Esophagus squamous epithelium (tissue), 5 donors: ENCODE measurements around the gene SUSD6. TPM values are rescaled to one million over a fixed set of nuclear protein-coding genes. Genes with fewer than 3 reads are reported as not detected.

Experiments
- DNase-seq: peaks from one replicate; lab custom pipeline; 2025; lab: John Stamatoyannopoulos, UW
- H3K27ac ChIP-seq, 4 donors: fragments of 200-600 bp; sonication (generic); one replicate each; pipeline ENCODE4 v1.5.1; 2016 to 2019; ENCODE audit warnings: mild to moderate bottlenecking in 1 of 4
- H3K27me3 ChIP-seq, 4 donors: fragments of 200-600 bp; sonication (generic); 1 replicate in 3 of 4; 2 replicates in 1 of 4; pipeline versions ENCODE4 v1.5.1 to v1.6.0; 2017 to 2021; ENCODE audit warnings: antibody characterized with exemption in 1 of 4
- H3K36me3 ChIP-seq, 3 donors: fragments of 200-600 bp; sonication (generic); one replicate each; pipeline ENCODE4 v1.5.1; 2016 to 2019
- H3K4me1 ChIP-seq, 3 donors: fragments of 200-600 bp; sonication (generic); one replicate each; pipeline ENCODE4 v1.5.1; 2017 to 2019
- H3K4me3 ChIP-seq, 4 donors: fragments of 200-600 bp; sonication (generic); 1 replicate in 3 of 4; 2 replicates in 1 of 4; pipeline ENCODE4 v1.5.1; 2016 to 2019; ENCODE audit warnings: mild to moderate bottlenecking in 2 of 4, moderate library complexity in 1 of 4
- H3K9me3 ChIP-seq, 3 donors: fragments of 200-600 bp; sonication (generic); one replicate each; pipeline ENCODE4 v1.5.1; 2016 to 2019
- POLR2A ChIP-seq, 4 donors: fragments of 450-650 bp; IDR thresholded peaks; one replicate each; pipeline ENCODE4 v1.6.1; 2017; ENCODE audit warnings: antibody characterized with exemption in 4 of 4, mild to moderate bottlenecking in 4 of 4, moderate library complexity in 3 of 4
- WGBS, 2 donors: methylation state at CpG; one replicate each; pipeline ENCODE4 v1.1.5; 2018; 5-methylcytosine and 5-hydroxymethylcytosine counted together
- intact Hi-C: fragments of 100-400 bp; cut with DNase I; formaldehyde crosslinking; loops from one replicate; pipeline ENCODE4 v1.15.0; 2022
- total RNA-seq, 4 donors: library from RNA; depleted of rRNA; stranded (reverse); fragments of >200 nt; gene quantifications; one replicate each; pipeline ENCODE4 v1.1.0, GENCODE V29; 2016
- TF ChIP-seq, protein P1 (sequence below), 6 experiments: fragments of 450-650 bp in 4 of 6; fragments of 200-600 bp in 2 of 6; sonication (generic) in 2 of 6; IDR thresholded peaks; one replicate each; pipeline ENCODE4 v1.5.1; 2016 to 2019; ENCODE audit warnings: antibody characterized with exemption in 6 of 6, mild to moderate bottlenecking in 4 of 6, moderate library complexity in 4 of 6
- donor health status: DM: yes; HTN: yes; CAD: no.

Gene SUSD6
- total RNA-seq, 4 donors from 2014 or later = 22.4 to 43.1 (median 27.8) TPM

DNA sequence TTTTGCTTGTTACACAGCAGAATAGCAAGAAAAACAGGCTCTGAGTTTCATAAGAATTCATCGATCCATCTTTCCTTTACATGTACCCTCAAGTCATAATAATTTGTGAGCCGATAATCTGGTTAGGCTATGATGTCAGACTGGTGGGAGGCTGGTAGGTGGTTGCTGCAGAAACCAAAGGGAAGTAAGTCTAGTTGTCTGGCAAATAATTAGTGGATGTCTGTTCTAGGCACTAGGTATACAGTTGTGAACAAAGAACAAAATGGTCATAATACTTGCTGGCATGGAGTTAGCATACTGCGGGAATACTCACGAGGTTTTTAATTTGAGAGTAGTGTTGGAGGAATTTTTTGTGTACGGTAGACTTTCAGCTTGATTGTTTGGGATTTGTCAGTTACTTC lies 8.8 kb downstream of the SUSD6 start:
- intact Hi-C loops = no loop called here
- H3K9me3 ChIP-seq = no peaks in the 10 kb centered on the region
- TF ChIP-seq POLR2A (IDR thresholded peaks at IDR 0.05) = no peak
- TF ChIP-seq, protein P1, sequence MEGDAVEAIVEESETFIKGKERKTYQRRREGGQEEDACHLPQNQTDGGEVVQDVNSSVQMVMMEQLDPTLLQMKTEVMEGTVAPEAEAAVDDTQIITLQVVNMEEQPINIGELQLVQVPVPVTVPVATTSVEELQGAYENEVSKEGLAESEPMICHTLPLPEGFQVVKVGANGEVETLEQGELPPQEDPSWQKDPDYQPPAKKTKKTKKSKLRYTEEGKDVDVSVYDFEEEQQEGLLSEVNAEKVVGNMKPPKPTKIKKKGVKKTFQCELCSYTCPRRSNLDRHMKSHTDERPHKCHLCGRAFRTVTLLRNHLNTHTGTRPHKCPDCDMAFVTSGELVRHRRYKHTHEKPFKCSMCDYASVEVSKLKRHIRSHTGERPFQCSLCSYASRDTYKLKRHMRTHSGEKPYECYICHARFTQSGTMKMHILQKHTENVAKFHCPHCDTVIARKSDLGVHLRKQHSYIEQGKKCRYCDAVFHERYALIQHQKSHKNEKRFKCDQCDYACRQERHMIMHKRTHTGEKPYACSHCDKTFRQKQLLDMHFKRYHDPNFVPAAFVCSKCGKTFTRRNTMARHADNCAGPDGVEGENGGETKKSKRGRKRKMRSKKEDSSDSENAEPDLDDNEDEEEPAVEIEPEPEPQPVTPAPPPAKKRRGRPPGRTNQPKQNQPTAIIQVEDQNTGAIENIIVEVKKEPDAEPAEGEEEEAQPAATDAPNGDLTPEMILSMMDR (IDR thresholded peaks at IDR 0.05) = no peak
- 25 to 31% methylated on average over 5 of the region's 5 CpGs for WGBS, 2 donors
- no peaks in the 10 kb centered on the region for H3K36me3 ChIP-seq
- H3K4me1 ChIP-seq = peaks cover 43 to 99% (median 89%) of the 10 kb centered on the region in 3 donors
- peak overlapping the region in 3 of 4 donors; percentile 56 to 100 (median 96) for H3K27ac ChIP-seq
- H3K27me3 ChIP-seq = no peaks in the 10 kb centered on the region
- no peak for DNase-seq
- no peak overlapping the region for H3K4me3 ChIP-seq

DNA sequence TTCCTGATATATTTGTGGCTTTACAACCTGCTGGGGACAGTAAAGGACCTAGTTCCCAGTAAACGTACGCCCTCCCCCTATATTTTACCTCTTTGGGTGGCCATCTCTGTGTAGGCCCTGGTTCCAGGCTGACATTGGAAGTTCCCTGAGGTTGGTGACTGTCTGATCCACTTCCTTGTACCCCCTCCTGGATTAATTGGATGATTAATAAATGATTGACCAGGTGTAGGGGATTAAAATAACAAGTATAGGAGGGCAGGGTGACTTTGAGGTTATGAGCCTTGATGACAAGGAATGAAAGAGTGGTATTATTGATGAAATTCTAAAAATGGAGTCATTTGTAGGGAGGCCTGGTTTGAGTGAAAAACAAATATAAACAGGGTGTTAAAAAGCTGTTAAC lies 9.6 kb downstream of the SUSD6 start:
- no peaks in the 10 kb centered on the region for H3K9me3 ChIP-seq
- 56 to 89% methylated on average over 2 of the region's 2 CpGs for WGBS, 2 donors
- no peak for DNase-seq
- H3K4me3 ChIP-seq = no peak overlapping the region
- peaks cover 40 to 99% (median 90%) of the 10 kb centered on the region in 3 donors for H3K4me1 ChIP-seq
- no peaks in the 10 kb centered on the region for H3K27me3 ChIP-seq
- no peaks in the 10 kb centered on the region for H3K36me3 ChIP-seq
- no peak for TF ChIP-seq POLR2A (IDR thresholded peaks at IDR 0.05)
- TF ChIP-seq, protein P1 (IDR thresholded peaks at IDR 0.05) = no peak
- H3K27ac ChIP-seq = peak overlapping the region in 1 of 4 donors; percentile 23
- intact Hi-C loops = no loop called here

DNA sequence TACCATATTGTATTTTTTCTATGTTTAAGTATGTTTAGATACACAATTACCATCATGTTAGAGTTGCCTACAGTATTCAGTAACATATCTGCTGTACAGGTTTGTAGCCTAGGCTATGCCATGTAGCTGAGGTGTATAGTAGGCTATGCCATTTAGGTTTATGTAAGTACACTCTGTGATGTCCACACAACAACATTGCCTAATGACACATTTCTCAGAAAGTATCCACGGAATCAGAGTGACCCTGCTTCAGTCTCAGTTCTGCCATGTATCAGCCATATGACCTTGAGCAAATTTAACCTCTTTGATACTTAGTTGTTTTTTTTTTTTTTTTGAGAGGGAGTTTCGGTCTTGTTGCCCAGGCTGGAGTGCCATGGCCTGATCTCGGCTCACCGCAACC lies 12.7 kb downstream of the SUSD6 start:
- H3K36me3 ChIP-seq = no peaks in the 10 kb centered on the region
- no peak overlapping the region for H3K4me3 ChIP-seq
- no peak overlapping the region for H3K27ac ChIP-seq
- no peaks in the 10 kb centered on the region for H3K27me3 ChIP-seq
- no peak for TF ChIP-seq POLR2A (IDR thresholded peaks at IDR 0.05)
- TF ChIP-seq, protein P1 (IDR thresholded peaks at IDR 0.05) = no peak
- H3K4me1 ChIP-seq = peaks cover 26 to 98% (median 77%) of the 10 kb centered on the region in 3 donors
- intact Hi-C loops = no loop called here
- DNase-seq = no peak
- no peaks in the 10 kb centered on the region for H3K9me3 ChIP-seq
- 87 to 96% methylated on average over 3 to 4 of the region's 4 CpGs for WGBS, 2 donors

- intact Hi-C loops = no loop called here
- 36 to 50% methylated on average over 7 to 11 of the region's 11 CpGs for WGBS, 2 donors
Observed at GRCh38 chr14:69625299-69626131, 14.1 kb downstream of the SUSD6 start.

DNA sequence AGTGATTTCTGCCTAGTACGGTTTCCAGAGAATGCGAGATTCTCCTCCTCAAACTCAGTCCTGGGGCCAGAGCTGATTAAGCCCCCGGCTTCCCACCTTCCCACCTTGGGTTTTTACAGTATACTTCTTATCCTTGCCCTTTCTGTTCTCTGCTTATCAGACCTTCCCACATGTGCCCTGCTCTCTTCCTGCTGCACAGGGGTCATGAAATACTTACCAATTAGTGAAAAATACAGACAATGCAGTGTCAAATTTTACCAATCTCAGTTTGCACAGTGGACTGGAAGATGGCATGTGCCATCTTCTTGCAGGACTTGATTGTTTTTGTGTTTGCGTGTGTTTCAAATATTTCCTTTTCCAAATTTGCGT lies 14.7 kb downstream of the SUSD6 start:
- Histone ChIP-seq H3K9me3 (no peaks in the 10 kb centered on the region), H3K4me1 (peaks cover 20 to 98% (median 74%) of the 10 kb centered on the region in 3 donors), H3K4me3 (peak overlapping the region in 1 of 4 donors; percentile 13), H3K27me3 (no peaks in the 10 kb centered on the region), H3K27ac (peak overlapping the region in 3 of 4 donors; percentile 52 to 77 (median 65)), H3K36me3 (no peaks in the 10 kb centered on the region)
- TF ChIP-seq POLR2A (IDR thresholded peaks at IDR 0.05) = no peak
- TF ChIP-seq, protein P1 (IDR thresholded peaks at IDR 0.05) = no peak
- intact Hi-C loops = no loop called here
- WGBS, 2 donors = 61 to 84% methylated on average over 5 of the region's 5 CpGs
- DNase-seq = no peak

More at GRCh38 chr14:69625299-69626131, 14.1 kb downstream of the SUSD6 start:
- DNase-seq = no peak
- peak overlapping the region in 1 of 4 donors; percentile 13 for H3K4me3 ChIP-seq
- no peaks in the 10 kb centered on the region for H3K9me3 ChIP-seq
- H3K36me3 ChIP-seq = no peaks in the 10 kb centered on the region
- TF ChIP-seq, protein P1 (IDR thresholded peaks at IDR 0.05) = no peak
- no peak for TF ChIP-seq POLR2A (IDR thresholded peaks at IDR 0.05)
- no peaks in the 10 kb centered on the region for H3K27me3 ChIP-seq
- H3K4me1 ChIP-seq = peaks cover 25 to 98% (median 74%) of the 10 kb centered on the region in 3 donors
- peak overlapping the region in 3 of 4 donors; percentile 52 to 77 (median 65) for H3K27ac ChIP-seq
